Umbilical cord (tissue), 2 donors: ENCODE results near the gene UNC13B. TPM values are rescaled to one million over a fixed set of nuclear protein-coding genes. Genes with fewer than 3 reads are reported as not detected.
"Not testable (repeated sequence)": the region's sequence is repeated elsewhere in the genome, so short reads cannot be mapped to it uniquely, and the experiment has no call there.

Source experiments
- DNase-seq: peaks from one replicate; pipeline ENCODE4 v3.0.0-alpha.2; 2015; ENCODE audit warnings: low spot score
- total RNA-seq: library from RNA; depleted of rRNA; stranded (reverse); fragments of >200 nt; gene quantifications from one replicate; pipeline ENCODE4 v1.2.3, GENCODE V29; 2014; ENCODE audit warnings: low replicate concordance; ENCODE audit not compliant: insufficient read depth

UNC13B gene
- 12.0 TPM for total RNA-seq

DNA sequence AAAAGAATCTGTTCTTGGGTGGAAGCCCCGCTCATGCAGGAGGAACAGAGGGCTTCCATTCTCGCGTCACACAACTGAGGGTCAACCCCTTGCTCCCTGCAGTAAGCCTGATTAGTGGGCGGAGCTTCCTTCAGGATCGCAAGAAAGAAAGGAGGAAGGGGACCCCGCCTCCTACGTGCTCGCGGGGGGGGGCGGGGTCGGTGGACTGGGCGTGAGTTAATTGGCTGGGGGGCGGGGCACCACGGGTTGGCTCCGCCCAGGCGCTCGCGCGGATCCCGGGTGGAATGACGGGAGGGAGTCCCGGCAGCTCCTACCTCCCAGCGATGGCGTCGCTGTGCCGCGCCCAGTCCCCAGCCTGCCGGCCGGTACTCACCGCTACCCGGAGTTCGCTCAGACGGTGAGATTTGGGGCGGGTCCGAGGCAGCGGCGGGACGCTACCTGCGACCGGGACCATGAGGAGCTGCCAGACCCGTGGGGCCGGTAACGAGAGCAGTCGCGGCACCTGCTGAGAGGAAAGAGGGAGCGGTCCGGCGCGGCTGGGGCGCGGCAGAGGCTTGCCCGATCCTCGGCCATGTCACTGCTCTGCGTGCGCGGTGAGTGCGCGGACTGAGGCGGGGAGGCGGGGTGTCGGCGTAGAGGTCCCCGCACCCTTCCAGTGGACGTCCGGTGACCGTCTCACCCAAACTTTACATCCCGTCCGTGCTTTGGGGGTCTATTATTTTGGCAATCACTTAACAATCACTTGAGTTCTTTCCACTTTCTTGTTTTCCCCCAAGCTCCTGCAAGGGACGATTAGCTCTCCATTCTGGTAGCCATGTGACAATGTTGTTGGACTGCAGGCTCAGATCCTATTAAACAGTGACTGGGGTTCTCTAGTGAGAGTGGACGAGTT lies at the start of gene UNC13B:
Gene UNC13B (plus strand): TSS at position 297 of the 892 bp plus-strand sequence. CDS start 275 bp downstream, at position 572.
- DNase-seq: peak; percentile 96

DNA sequence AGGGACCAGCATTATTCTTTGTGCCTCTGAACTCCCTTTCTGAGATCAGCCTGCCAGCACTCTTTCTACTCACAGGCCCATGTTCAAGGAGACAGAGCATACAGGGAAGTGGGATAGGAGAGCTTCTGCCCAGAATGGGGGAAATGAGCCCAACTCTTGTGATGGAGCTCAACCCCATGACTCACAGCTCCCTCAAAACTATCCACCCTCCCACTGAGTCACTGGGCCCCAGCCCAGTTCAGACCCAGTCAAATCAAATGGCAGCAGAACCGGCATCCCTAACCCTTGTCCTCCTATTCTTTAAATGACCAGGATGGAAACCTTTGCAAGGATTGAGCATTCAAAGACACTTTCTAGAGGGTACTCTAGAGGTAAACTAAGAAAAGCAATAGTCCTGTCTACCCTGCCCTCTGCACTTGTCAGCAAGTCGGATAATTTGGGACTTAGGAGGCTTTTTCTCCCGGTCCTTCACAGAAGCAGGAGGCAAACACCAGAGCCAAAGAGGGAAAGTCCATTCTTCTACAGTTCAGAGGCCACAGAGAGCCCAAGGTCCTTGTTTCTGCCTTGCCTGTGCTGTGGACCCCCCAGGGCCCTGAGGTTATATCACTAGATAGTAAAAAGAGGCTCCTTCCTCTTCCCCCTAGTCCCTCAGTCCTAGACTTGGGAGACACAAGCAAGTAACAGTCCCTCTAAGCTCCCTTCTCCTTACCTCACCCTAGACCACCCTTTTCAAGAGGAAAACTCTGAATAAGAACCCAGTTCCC lies 49.4 kb upstream of the UNC13B start:
- DNase-seq: peak; percentile 35

DNA sequence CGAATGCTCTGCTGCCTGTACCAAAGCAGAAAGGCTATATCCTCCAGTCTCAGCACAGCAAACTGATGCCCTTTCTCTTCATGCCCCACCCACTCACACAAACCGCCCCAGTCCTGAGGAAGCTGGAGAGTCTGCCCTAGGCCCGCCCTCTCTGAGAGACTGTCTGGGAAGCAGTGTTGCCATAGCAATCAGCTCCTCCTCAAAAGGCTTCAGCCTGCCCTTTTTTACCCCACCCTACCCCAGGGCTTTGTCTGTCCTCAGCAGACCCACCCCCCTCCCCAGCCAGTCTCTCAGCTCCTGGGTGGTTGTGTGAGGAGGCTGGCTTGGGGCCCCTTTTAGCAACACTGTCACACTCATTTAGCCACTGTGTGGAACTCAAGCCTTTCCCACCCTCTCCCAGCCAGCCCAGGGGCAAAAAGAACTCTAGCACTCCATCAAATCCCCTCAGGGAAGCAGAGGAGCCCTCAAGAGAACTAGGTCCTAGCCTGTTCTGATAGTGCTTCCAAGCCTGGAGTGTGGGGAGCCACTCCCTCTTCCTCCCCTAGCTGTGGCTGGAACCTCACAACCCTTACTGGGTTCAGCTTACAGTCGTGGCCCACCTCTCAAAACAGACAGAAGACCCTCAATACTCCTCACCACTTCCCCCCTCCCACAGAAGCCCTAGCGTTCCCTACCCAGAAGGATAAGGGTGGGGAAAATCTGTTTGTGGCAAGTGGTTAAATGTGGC lies 47.5 kb upstream of the UNC13B start:
- peak; percentile 100 for DNase-seq

DNA sequence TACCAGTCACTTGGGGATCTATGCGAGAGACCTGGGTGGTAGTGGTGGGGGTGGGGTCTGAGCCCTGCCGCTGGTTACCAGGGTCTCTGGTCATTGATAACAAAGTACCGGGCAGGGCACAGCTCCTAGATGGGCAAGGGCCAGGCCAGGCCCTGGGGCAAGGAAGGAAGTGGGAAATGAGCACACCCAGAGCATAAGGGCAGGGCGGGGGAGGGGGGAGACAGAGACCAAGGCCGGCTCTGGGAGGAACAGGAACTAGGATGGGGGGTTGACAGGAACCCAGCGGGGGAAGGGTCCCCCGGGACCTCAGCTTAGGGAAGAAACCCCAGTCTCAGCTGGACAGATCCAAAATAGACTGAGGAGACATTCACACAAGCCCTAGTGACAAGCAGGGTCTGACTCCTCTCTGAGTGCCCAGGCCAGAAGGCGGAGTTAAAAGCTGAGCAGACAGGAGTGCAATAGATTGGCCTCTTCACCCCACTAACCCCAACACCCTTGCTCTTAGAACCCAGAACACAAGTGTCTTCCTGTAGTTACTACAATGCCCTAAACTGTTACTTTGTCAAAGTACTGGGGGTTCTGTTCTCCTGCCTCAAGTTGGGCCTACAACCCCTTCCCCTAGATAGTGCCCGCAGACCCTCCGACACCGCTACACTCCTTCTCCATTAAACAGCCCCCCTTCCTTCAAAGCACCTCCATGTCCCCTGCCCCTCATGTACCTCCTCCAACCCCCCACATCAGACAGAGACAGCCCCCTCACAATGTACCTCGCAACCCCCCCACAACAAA lies 46.8 kb upstream of the UNC13B start:
- peak; percentile 73 for DNase-seq

DNA sequence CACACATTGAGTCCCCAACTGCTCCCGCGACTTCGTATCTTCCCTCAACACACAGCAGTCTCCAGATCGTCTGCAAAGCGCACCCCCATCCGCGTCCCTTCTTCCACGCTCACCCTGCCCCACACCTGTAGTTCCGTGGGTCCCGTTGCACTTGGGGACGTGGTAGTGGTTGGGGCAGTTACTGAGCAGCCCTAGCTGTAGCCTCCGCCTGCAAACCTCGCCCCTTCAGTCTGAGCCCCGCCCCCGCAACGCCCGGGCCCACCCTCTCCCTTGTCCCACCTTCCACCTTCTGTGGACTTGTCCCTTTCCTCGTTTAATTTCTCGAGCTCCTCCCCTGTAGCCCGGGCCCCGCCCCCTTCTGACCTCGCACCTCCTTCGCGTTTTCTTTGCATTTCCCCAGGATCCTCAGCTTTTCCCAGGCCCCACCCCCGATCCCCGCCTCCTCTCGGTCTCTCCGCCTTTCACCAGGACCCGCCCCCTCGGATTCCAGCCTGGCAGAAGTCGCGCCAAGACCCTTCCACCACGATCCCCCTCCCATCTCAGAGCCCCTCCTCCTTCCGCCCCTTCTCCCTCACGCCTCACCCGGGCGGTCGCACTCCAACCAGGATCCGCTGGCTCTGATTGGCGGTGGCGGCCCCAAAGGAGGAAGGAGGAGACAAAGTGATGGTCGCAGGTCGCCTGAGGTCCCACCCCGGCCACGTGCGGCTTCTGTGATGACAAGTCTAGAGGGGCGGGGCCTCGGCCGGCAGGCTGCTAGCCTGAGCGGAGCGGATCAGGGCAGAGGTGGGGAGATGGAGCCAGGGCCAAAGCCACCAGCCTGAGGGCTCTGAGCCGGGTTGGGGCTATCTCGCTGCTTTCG lies 45.9 kb upstream of the UNC13B start, which contains the start of gene ATOSB:
Gene ATOSB (minus strand): TSS at position 183 of the 859 bp plus-strand sequence. CDS start 7,588 bp downstream, outside the sequence.
- DNase-seq: peak; percentile 99

DNA sequence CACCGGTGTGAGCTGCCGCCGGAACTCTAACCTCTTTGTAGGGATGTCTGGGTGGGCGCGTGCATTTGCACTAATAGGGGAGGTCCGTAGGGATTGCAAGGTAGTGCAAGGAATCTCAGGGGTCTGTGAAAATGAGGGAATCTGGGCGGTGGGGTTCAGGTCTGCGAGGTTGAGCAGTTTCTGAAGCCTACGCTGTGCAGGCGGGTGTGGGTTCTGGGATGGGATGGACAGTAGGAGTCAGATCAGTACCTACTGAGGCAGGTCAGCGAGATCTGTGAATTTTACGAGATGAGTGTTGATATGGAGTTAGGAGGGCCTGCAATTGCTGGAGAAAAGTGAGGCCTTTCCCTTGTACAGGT lies 45.3 kb upstream of the UNC13B start:
- no peak for DNase-seq

DNA sequence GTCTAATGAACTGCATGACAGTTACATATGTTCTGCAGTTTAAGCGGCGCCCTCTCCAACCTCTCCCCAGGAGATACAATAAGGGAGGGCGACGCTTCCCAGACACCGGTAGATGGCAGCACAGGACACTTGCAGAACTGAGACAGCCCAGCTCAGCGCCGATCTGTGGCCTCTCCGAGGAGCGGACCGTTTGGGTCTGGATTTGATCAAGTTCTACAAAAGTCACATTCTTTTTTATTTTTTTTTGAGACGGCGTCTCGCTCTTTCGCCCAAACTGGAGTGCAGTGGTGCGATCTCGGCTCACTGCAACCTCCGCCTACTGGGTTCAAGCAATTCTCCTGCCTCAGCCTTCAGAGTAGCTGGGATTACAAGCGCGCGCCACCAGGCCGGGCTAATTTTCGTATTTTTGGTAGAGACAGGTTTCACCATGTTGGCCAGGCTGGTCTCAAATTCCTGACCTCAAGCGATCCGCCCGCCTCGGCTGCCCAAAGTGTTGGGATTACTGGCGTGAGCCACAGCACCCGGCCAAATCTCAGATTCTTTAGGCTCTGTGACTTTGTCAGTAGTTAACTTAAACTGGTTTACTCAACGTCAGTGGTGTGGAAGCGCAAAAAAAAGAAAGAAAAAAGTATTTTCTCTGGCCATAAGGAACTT lies 44.8 kb upstream of the UNC13B start:
- peak; percentile 98 for DNase-seq

DNA sequence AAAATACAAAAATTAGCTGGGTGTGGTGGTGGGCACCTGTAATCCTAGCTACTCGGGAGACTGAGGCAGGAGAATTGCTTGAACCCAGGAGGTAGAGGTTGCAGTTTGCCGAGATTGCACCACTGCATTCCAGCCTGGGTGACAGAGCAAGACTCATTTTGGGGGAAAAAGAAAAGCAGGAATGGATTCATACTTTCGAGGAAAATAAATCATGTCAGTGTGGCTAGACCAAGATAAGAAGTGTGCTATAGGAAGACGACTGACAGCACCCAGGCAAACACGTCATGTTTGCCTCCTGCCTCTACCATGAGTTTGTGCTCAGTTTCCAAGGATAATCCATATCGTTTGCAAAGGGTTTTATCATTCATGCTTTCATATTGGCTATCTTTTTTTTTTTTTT lies 26.9 kb upstream of the UNC13B start:
- no peak for DNase-seq

DNA sequence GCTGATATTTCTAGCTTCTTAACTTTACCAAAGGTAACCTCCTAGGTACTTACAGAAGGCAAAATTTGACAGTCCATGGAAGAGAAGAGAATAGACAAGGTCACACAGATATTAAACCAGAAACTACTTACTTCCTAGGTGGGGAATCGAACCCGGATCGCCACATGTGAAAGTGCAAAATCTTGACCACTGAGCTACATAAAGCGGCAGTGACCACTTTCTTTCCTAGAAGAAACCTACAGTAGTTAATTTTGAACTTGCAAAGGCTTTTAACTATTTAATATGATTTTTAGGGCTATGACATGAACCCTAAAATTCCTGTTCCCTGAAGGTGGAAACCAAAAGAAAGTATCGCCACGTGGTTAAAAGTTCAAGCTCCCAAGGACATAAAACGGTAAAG lies 25.8 kb upstream of the UNC13B start:
- DNase-seq: no peak

DNA sequence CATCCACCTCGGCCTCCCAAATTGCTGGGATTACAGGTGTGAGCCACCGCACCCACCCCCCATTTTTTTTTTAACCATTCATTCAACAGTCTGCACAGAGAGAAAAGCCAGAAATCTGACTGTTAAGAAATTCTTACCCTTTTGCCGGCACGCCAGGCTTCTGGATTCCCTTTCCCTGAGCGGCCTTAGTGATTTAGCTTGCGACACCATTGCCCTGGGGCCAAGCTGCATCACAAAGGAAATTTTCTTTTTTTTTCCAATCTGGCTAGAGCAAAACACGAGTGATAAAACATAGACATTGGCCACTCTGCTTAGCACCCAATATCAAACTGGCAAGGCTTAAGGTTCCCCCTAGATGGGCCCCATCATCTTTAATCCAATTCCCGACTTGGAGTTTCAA lies 24.9 kb upstream of the UNC13B start:
- DNase-seq: peak; percentile 9

DNA sequence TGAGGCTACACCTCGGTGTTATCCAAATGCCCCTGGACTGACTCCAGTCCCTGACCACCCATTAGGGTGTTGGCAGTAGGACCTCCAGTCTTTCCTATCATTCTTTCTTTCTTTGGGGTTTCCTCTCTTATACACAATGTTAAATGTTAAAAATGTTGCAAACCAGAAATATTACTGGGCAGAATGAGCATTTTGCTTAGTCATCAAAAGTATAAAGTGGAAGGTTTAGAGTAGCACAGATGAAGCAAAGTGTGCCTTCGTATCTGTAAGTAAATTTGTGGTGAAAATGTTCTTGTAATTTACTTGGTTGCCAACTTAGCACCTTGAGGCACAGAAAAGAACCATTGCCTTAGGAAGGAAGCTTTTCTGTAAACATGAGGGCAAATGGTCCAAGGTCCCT lies 21.7 kb upstream of the UNC13B start:
- DNase-seq: no peak

DNA sequence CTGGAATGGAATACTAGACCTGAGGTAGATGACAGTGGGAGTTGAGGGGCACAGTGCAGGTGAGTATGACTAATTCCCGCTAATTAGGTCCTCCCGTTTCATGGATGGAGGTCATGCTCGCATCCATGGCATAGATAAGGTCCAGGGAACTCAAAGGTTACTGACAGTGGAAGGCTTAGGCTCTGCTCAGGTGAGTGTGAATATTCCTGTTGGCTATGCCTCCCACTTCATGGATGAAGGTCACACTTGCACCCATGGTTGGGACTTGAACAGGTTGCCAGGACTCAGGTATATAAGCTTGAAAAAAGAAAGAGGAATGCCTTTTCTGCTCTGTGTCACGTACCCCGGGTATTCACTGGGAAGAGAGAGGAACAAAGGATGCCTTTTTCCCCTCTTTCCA lies 19.8 kb upstream of the UNC13B start:
- DNase-seq: no peak

DNA sequence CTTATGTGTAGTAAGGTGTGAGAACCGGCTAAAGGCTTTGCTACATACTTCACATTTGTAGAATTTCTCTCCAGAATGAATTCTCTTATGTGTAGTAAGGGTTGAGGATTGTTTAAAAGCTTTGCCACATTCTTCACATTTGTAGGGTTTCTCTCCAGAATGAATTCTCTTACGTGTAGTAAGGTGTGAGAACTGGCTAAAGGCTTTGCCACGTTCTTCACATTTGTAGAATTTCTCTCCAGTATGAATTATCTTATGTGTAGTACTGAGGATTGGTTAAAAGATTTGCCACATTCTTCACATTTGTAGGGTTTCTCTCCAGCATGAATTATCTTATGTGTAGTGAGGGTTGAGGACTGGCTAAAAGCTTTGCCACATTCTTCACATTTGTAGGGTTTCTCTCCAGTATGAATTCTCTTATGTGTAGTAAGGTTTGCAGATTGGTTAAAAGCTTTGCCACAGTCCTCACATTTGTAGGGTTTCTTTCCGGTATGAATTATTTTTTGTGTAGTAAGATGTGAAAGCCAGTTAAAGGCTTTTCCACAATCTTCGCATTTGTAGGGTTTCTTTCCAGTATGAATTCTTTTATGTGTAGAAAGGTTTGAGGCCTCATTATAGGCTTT lies 13.8 kb upstream of the UNC13B start:
- DNase-seq: not testable (repeated sequence)

DNA sequence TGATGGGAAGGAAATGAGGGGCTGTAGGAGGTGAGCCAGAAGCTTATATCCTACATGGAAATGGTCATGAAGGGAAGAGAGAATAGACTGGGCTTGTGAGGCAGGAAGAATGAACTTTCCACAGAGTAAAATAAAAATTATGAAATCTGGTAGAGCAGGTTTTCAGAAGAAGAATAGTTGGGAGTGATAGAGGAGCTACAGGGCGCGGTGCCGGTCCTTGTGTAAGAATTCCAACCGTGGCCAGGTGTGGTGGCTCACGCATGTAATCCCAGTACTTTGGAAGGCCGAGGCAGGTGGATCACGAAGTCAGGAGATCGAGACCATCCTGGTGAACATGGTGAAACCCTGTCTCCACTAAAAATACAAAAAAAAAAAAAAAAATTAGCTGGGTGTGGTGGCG lies 8.9 kb upstream of the UNC13B start:
- no peak for DNase-seq

DNA sequence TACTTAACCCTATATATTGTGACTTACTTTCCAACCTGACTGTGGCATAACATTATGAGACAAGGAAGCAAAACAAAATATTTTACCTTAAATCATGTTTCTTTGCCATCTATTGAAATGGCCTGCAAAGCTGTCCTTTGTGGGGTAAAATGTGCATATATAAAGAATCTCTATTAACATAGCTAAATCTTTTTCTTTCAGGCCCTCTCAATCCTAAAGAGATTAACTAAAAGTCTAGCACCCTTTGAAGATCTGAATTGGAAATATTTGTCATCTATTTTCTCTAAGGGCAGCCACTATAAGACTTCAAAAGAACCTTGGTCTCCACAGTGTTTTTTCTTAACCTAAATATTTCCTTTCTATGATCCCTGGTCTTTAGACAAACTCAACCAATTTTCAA lies 5.0 kb upstream of the UNC13B start:
- DNase-seq: no peak

DNA sequence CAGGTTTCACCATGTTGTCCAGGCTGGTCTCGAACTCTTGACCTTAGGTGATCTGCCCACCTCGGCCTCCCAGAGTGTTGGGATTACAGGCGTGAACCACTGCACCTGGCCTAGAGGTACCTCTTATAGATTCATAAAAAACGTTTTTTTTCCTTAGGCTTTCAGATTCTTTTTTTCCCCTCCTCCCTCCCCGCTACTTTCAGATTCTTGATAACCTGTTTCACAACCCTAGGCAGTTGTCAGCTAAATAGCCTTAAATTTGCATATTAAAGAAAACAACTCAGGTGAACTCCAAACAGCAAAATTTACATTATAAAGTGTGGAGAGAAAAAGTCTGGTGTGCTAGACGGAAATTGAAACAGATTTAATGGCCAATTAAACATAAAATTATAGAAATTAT lies 4.0 kb upstream of the UNC13B start:
- DNase-seq: not testable (repeated sequence)

DNA sequence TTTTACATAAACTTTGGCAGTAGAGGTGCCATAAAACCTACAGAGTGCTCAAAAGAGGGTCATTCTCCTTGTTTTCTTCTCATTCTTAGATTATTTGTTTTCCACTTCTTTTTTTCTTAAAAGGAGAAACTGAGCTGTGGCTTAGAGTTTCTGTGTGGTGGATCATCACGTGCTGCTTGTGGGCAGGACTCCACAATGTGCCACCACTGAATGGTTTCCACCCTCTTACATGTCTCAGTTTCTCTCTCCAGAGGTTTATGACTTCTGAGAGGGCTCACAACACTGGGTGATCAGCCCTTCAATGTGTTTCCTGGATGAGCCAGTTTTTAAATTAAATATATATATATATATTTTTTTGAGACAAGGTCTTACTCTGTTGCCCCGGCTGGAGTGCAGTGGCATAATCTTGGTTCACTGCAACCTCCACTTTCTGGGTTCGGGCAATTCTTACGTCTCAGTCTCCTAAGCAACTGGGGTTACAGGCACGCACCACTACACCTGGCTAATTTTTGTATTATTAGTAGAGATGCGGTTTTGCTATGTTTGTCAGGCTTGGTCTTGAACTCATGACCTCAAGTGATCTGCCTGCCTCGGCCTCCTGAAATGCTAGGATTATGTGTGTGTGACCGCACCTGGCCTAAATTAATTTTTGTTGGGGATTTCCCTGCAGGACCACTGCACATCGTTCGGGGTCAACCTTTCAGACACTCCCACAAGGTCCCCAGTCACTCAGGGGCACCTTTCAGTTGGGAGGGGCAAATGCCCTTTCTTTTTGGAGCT lies 3.1 kb upstream of the UNC13B start:
- no peak for DNase-seq

DNA sequence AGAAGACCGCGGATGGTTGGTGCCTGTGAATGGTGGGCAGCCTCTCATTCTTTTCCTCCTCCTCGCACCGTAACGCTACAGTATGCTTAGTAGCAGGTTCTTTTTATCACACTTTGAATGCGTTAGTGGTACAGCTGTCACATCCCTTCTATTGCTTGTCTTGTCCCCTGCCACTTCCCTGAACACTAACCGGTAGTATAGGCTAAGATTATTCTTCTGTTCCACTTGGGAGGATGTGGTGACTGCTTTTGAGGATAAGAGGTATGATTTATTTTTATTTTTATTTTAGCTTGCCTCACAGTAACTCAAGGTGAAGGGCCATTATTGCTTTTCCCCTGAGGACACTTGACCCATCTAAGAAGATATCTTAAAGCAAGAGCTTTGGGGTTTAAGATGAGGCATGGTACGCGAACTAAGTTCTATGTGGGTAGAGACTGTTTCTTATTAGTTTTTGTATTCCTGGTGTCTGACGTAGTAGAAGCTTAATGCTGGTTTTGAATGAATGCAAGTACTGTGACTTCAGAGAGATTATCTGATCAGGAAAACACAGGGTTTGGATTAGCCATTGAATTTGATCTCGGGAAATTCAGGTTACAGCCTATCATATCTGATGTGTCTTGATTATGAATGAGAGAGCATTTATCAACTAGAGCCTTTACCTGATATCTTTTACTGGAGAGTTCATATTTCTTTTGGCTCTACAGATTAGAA lies 951 bp downstream of the UNC13B start:
- DNase-seq: no peak
